ENCODE data around the gene ANXA4. TPM values are rescaled to one million over a fixed set of nuclear protein-coding genes. Genes with fewer than 3 reads are reported as not detected.

The ANXA4 gene
- total and polyA plus RNA-seq, 2 experiments from 2014 or later: 6.7 to 11.5 TPM

DNA sequence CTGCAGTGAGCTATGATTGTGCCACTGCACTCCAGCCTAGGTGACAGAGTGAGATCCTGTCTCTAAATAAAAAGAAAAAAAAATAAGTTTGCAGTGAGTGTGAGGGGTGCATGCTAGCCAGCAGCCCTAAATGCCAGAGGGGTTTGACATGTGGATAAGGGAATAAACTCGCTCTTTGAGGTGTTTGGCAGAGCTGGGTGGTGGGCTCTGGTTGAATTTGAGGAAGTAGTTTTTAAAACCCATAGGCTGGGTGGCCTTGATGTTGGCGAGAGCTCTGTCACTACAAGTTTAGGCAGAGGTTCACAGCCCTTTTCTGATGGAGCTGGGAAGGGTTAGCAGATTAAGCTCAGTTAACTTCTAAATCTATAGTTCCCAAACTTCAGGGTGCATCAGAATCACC, 3.1 kb downstream of the ANXA4 start (continued):
- TF ChIP-seq ZNF114 (CRISPR knock-in tag; IDR thresholded peaks at IDR 0.05) (no peak), EZH2 (IDR thresholded peaks at IDR 0.05; ENCODE audit: low read depth, unreplicated experiment) (no peak), STAT1 (IDR thresholded peaks at IDR 0.05; ENCODE audit: unreplicated experiment) (no peak), ZNF331 (CRISPR knock-in tag; IDR thresholded peaks at IDR 0.05; ENCODE audit: low read depth) (no peak), CREB1 (CRISPR knock-in tag; IDR thresholded peaks at IDR 0.05; ENCODE audit: low read depth) (no peak), EZH2phosphoT487 (IDR thresholded peaks at IDR 0.05; ENCODE audit: unreplicated experiment) (no peak), JUNB (IDR thresholded peaks at IDR 0.05; ENCODE audit: unreplicated experiment) (no peak)
- TF ChIP-seq, protein P1, sequence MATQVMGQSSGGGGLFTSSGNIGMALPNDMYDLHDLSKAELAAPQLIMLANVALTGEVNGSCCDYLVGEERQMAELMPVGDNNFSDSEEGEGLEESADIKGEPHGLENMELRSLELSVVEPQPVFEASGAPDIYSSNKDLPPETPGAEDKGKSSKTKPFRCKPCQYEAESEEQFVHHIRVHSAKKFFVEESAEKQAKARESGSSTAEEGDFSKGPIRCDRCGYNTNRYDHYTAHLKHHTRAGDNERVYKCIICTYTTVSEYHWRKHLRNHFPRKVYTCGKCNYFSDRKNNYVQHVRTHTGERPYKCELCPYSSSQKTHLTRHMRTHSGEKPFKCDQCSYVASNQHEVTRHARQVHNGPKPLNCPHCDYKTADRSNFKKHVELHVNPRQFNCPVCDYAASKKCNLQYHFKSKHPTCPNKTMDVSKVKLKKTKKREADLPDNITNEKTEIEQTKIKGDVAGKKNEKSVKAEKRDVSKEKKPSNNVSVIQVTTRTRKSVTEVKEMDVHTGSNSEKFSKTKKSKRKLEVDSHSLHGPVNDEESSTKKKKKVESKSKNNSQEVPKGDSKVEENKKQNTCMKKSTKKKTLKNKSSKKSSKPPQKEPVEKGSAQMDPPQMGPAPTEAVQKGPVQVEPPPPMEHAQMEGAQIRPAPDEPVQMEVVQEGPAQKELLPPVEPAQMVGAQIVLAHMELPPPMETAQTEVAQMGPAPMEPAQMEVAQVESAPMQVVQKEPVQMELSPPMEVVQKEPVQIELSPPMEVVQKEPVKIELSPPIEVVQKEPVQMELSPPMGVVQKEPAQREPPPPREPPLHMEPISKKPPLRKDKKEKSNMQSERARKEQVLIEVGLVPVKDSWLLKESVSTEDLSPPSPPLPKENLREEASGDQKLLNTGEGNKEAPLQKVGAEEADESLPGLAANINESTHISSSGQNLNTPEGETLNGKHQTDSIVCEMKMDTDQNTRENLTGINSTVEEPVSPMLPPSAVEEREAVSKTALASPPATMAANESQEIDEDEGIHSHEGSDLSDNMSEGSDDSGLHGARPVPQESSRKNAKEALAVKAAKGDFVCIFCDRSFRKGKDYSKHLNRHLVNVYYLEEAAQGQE (IDR thresholded peaks at IDR 0.05; ENCODE audit: unreplicated experiment): no peak
- TF ChIP-seq, protein P2, sequence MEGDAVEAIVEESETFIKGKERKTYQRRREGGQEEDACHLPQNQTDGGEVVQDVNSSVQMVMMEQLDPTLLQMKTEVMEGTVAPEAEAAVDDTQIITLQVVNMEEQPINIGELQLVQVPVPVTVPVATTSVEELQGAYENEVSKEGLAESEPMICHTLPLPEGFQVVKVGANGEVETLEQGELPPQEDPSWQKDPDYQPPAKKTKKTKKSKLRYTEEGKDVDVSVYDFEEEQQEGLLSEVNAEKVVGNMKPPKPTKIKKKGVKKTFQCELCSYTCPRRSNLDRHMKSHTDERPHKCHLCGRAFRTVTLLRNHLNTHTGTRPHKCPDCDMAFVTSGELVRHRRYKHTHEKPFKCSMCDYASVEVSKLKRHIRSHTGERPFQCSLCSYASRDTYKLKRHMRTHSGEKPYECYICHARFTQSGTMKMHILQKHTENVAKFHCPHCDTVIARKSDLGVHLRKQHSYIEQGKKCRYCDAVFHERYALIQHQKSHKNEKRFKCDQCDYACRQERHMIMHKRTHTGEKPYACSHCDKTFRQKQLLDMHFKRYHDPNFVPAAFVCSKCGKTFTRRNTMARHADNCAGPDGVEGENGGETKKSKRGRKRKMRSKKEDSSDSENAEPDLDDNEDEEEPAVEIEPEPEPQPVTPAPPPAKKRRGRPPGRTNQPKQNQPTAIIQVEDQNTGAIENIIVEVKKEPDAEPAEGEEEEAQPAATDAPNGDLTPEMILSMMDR (conservative IDR thresholded peaks at IDR 0.05; ENCODE audit: low read depth in 2 of 2): no peak

DNA sequence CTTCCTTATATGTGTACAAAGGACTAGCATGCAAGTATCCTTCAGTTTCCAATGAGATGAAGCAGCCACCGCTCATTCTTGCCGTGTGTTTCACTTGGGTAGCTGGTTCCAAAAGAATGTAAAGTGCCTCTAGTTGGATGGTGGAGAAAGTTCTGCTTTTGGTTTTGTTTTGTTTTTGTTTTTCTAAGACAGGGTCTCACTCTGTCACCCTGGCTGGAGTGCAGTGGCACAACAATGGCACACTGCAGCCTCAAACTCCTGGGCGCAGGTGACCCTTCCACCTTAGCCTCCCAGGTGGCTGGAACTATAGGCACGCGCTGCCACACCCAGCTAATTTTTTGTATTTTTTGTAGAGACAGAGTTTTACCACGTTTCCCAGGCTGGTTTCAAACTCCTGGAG, 8.3 kb downstream of the ANXA4 start:
- no peak for ATAC-seq
- H3F3A ChIP-seq (replicated peaks; ENCODE audit: low read depth): no peaks in the 10 kb centered on the region
- H3K27ac Mint-ChIP-seq: no peak overlapping the region

More for the DNA sequence above, 8.3 kb downstream of the ANXA4 start:
- H3K4me2 ChIP-seq: no peak overlapping the region
- H4K20me1 ChIP-seq (replicated peaks; ENCODE audit: insufficient read depth): no peaks in the 10 kb centered on the region; the same call in 1 of the 2 replicates
- H3K79me2 ChIP-seq (replicated peaks; ENCODE audit: insufficient read depth): no peaks in the 10 kb centered on the region
- no peak overlapping the region for H3K27ac ChIP-seq (ENCODE audit: low read depth)
- no peak overlapping the region for H2AFZ ChIP-seq
- H3K4me3 Mint-ChIP-seq: no peak overlapping the region
- no peaks in the 10 kb centered on the region for H3K9me2 ChIP-seq (ENCODE audit: insufficient read depth)
- TF ChIP-seq, protein P1 (IDR thresholded peaks at IDR 0.05; ENCODE audit: unreplicated experiment): no peak
- no peaks in the 10 kb centered on the region for H3K4me1 ChIP-seq (ENCODE audit: insufficient read depth)
- no peak for DNase-seq (ENCODE audit: low spot score)
- no peak overlapping the region for H3K4me3 ChIP-seq
- H3K27me3 ChIP-seq (ENCODE audit: insufficient read depth): no peaks in the 10 kb centered on the region
- no peaks in the 10 kb centered on the region for H3K36me3 ChIP-seq (ENCODE audit: insufficient read depth)
- peaks cover 2% of the 10 kb centered on the region for H3K27me3 Mint-ChIP-seq (ENCODE audit: insufficient read depth, low read depth, poor library complexity)
- peaks cover 4% of the 10 kb centered on the region; the same call in 1 of the 3 replicates for H3K4me1 Mint-ChIP-seq
- no peaks in the 10 kb centered on the region; the same call in 2 of the 3 replicates for H3K9me3 Mint-ChIP-seq
- no peaks in the 10 kb centered on the region for H3K36me3 Mint-ChIP-seq (ENCODE audit: low read depth)
